K562 (cell line): Measurements from ENCODE around the gene TMPRSS11A. TPM values are rescaled to one million over a fixed set of nuclear protein-coding genes. Genes with fewer than 3 reads are reported as not detected.

Experiments
- ATAC-seq: fragments of 200-7000 bp; cut with Tn5 transposase; 3 replicates; pipeline ENCODE4 v1.9.1; 2020; ENCODE audit warnings: moderate library complexity
- BruUV-seq: library from RNA; stranded (reverse); fragments of 400-500 nt; replicated peaks from 2 replicates; lab custom pipeline; 2021; lab: Mats Ljungman, UMichigan
- CTCF ChIA-PET: fragments of 300-600 bp; formaldehyde crosslinking; extraction: SDS; loops from one replicate; lab custom pipeline; 2021; ENCODE audit warnings: low intra/inter-chr PET ratio; lab: Yijun Ruan, JAX
- POLR2A ChIA-PET: fragments of 300-600, 350-650 bp; sonication (Branson Sonifier 250); formaldehyde crosslinking; extraction: SDS; loops from one replicate; lab custom pipeline; 2021; ENCODE audit warnings: antibody characterized with exemption, inconsistent platforms; lab: Yijun Ruan, JAX
- DNase-seq, 4 experiments: peaks; one replicate each; pipeline versions ENCODE4 v3.0.0 to v3.0.0-alpha.2; 2011 to 2018; ENCODE audit warnings: low spot score in 3 of 4, mixed read lengths in 3 of 4; ENCODE audit errors: extremely low read depth in 1 of 4
- FAIRE-seq: peaks from 2 replicates; lab custom pipeline; 2011; peaks lifted over from hg19 to GRCh38; lab: Jason Lieb, UNC
- H2AFZ ChIP-seq: 2 replicates; pipeline ENCODE4 v1.6.0; 2011; ENCODE audit warnings: low read depth, low read length, control low read depth, inconsistent platforms
- H3K27ac ChIP-seq: fragments of 200-600 bp; 3 replicates; pipeline ENCODE4 v1.8.0; 2011; ENCODE audit warnings: low read depth, mild to moderate bottlenecking, control low read depth, inconsistent platforms, low read length, moderate library complexity, mixed read lengths; ENCODE audit errors: extremely low read depth
- H3K27me3 ChIP-seq, 2 experiments: fragments of 300-600 bp in 1 of 2; 2 replicates in 1 of 2; 3 replicates in 1 of 2; pipeline versions ENCODE4 v1.6.0 to v1.8.0; 2011; ENCODE audit warnings: inconsistent platforms in 2 of 2, low read length in 2 of 2, mild to moderate bottlenecking in 1 of 2, mixed read lengths in 1 of 2, moderate library complexity in 1 of 2; ENCODE audit not compliant: control insufficient read depth in 2 of 2, insufficient read depth in 2 of 2
- H3K36me3 ChIP-seq: fragments of 300-600 bp; 3 replicates; pipeline ENCODE4 v1.8.0; 2011; ENCODE audit warnings: mild to moderate bottlenecking, low read length, inconsistent platforms; ENCODE audit not compliant: control insufficient read depth, insufficient read depth
- H3K4me1 ChIP-seq, 2 experiments: fragments of 200-600 bp in 1 of 2; replicated peaks in 1 of 2; 2 replicates in 1 of 2; 3 replicates in 1 of 2; pipeline versions ENCODE4 v1.5.1 to v1.8.0; 2011; ENCODE audit warnings: inconsistent platforms in 2 of 2, low read length in 2 of 2, mild to moderate bottlenecking in 1 of 2, mixed read lengths in 1 of 2, moderate library complexity in 1 of 2; ENCODE audit not compliant: control insufficient read depth in 2 of 2, insufficient read depth in 2 of 2
- H3K4me2 ChIP-seq: 2 replicates; pipeline ENCODE4 v1.6.1; 2011; ENCODE audit warnings: low read length, control low read depth, inconsistent platforms, mixed read lengths; ENCODE audit not compliant: insufficient read depth
- H3K4me3 ChIP-seq: fragments of 200-600 bp; sonication (generic), shearing (Covaris generic); 2 replicates; pipeline ENCODE4 v1.5.1; 2016; ENCODE audit warnings: control low read depth, inconsistent platforms
- H3K79me2 ChIP-seq: fragments of 200-600 bp; 3 replicates; pipeline ENCODE4 v1.8.0; 2011; ENCODE audit warnings: low read length, inconsistent platforms; ENCODE audit not compliant: control insufficient read depth, insufficient read depth
- H3K9ac ChIP-seq, 2 experiments: 2 replicates each; pipeline versions ENCODE4 v1.6.0 to v1.6.1; 2011; ENCODE audit warnings: low read depth in 2 of 2, low read length in 2 of 2, control low read depth in 1 of 2, inconsistent platforms in 1 of 2, mild to moderate bottlenecking in 1 of 2, mixed read lengths in 1 of 2; ENCODE audit not compliant: insufficient read depth in 1 of 2
- H3K9me1 ChIP-seq: one replicate; pipeline ENCODE4 v1.6.0; 2011; ENCODE audit warnings: inconsistent platforms, mild to moderate bottlenecking, low read length, moderate library complexity; ENCODE audit not compliant: control insufficient read depth, insufficient read depth
- H3K9me3 ChIP-seq: replicated peaks from 2 replicates; pipeline ENCODE4 v1.5.1; 2011; ENCODE audit warnings: low read depth, low read length, inconsistent platforms; ENCODE audit not compliant: control insufficient read depth, insufficient read depth
- H4K20me1 ChIP-seq: replicated peaks from 2 replicates; pipeline ENCODE4 v1.6.1; 2011; ENCODE audit warnings: low read length, inconsistent platforms, mixed read lengths; ENCODE audit not compliant: control insufficient read depth, insufficient read depth
- HOXB6 ChIP-seq: fragments of 250-450 bp; sonication (Bioruptor Pico); IDR thresholded peaks from 2 replicates; pipeline ENCODE4 v1.5.1; 2022; ENCODE audit warnings: mild to moderate bottlenecking, borderline replicate concordance
- KDM2B ChIP-seq: fragments of 250-450 bp; sonication (Bioruptor Pico); IDR thresholded peaks from 2 replicates; pipeline ENCODE4 v1.8.0; 2021; ENCODE audit warnings: mild to moderate bottlenecking, moderate library complexity
- RBM22 ChIP-seq: fragments of 200-400 bp; formaldehyde crosslinking; IDR thresholded peaks from 2 replicates; pipeline ENCODE4 v1.6.1; 2018; ENCODE audit warnings: low read length, low read depth; ENCODE audit not compliant: poor library complexity, severe bottlenecking
- U2AF2 ChIP-seq: fragments of 200-400 bp; formaldehyde crosslinking; optimal IDR thresholded peaks from 2 replicates; pipeline ENCODE3; 2017; ENCODE audit warnings: low read depth, mild to moderate bottlenecking, low read length
- XRCC5 ChIP-seq: fragments of 200-400 bp; formaldehyde crosslinking; IDR thresholded peaks from 2 replicates; pipeline ENCODE4 v1.6.1; 2017; ENCODE audit warnings: low read depth, mild to moderate bottlenecking, low read length
- WGBS: fragments of 100-300 bp; shearing (Covaris generic); methylation state at CpG from one replicate; pipeline ENCODE4 v1.1.6; 2016; ENCODE audit warnings: low coverage, mixed read lengths; ENCODE audit not compliant: insufficient coverage; ENCODE audit errors: missing lambda C conversion rate; 5-methylcytosine and 5-hydroxymethylcytosine counted together
- in situ Hi-C: fragments of 300-500 bp; cut with MboI; formaldehyde crosslinking; loops from 4 replicates; pipeline ENCODE4 v1.15.0; 2018; ENCODE audit warnings: inconsistent platforms, mixed read lengths
- intact Hi-C: fragments of 100-400 bp; cut with micrococcal nuclease; formaldehyde crosslinking; loops from 2 replicates; pipeline ENCODE4 v1.14.2; 2022
- polyA plus RNA-seq, 8 experiments: library from polyadenylated mRNA; depleted of rRNA in 4 of 8; stranded (reverse) in 5 of 8; unstranded in 3 of 8; fragments of >200 nt; fragmentation: Nextera tagmentation in 2 of 8; fragmentation: Illumina TruSeq in 1 of 8; extraction: Ambion mirVana in 2 of 8; extraction: Trizol in 1 of 8; gene quantifications; 2 replicates each; pipeline versions ENCODE4 v1.2.1 to v1.2.3, GENCODE V29; 2011 to 2014; ENCODE audit warnings: inconsistent platforms in 1 of 8, missing spikeins in 1 of 8
- total RNA-seq, 7 experiments: library from RNA; depleted of rRNA in 6 of 7; stranded (reverse); fragments of >200 nt in 6 of 7; fragmentation: Illumina TruSeq in 2 of 7; extraction: Trizol in 2 of 7; gene quantifications; 2 replicates each; pipeline versions ENCODE4 v1.2.1 to v1.2.3, GENCODE V29; 2011 to 2021; ENCODE audit warnings: low replicate concordance in 1 of 7

TMPRSS11A gene
- total and polyA plus RNA-seq, 9 of the 15 experiments (the other 6 are each of a cell fraction or from before 2014, with no cell fraction given): not detected

- no peak for TF ChIP-seq XRCC5
- TF ChIP-seq HOXB6 (CRISPR knock-in tag): no peak
- no peak for TF ChIP-seq U2AF2
- TF ChIP-seq RBM22: no peak
- TF ChIP-seq, all 486 proteins: peak for 0
- DNase-seq: no peak
- no peaks in the 10 kb centered on the region for H3K36me3 ChIP-seq
- ChIA-PET POLR2A (no interaction called here), CTCF (no interaction called here)
- no peaks in the 10 kb centered on the region for H3K79me2 ChIP-seq
- no peak overlapping the region for H3K4me3 ChIP-seq
- no peak overlapping the region for H3K4me2 ChIP-seq
- H3K9me3 ChIP-seq: no peaks in the 10 kb centered on the region
- no TSS peak for BruUV-seq
- H3K27me3 ChIP-seq: no peaks in the 10 kb centered on the region
- H3K4me1 ChIP-seq: no peaks in the 10 kb centered on the region
- no peak overlapping the region for H3K9ac ChIP-seq
- intact Hi-C loops: no loop called here
- 0% methylated on average over 3 of the region's 3 CpGs for WGBS
- no peak for ATAC-seq
- H3K9me1 ChIP-seq: no peaks in the 10 kb centered on the region
- FAIRE-seq: no peak
- no peaks in the 10 kb centered on the region for H4K20me1 ChIP-seq
- no peak overlapping the region for H3K27ac ChIP-seq
- in situ Hi-C loops: no loop called here
- H2AFZ ChIP-seq: no peak overlapping the region
Measured at GRCh38 chr4:67931256-67931655, 32.0 kb downstream of the TMPRSS11A start.

DNA sequence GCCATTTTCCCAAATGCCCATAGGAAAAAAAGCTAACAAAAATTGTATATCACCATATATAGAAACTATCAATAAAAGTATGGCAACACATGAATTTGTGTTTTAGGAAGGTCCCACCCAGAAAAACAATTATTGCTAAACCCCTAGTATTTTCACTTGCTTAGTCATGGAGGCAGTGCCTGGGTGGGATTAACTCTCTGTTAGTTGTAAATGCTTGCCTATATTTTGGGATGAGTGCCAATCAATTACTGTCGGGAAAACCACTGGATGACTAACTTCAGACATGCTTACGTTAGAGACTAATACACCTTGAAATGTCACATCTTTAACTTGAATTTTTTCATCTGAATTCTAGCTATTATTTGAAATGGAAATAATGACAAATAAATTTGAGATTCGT lies 33.9 kb downstream of the TMPRSS11A start:
- ChIA-PET CTCF (no interaction called here), POLR2A (no interaction called here)
- no peaks in the 10 kb centered on the region for H3K4me1 ChIP-seq
- no peak overlapping the region for H3K4me3 ChIP-seq
- no peak overlapping the region for H2AFZ ChIP-seq
- WGBS: 0% methylated on average over 3 of the region's 3 CpGs
- H3K36me3 ChIP-seq: no peaks in the 10 kb centered on the region
- no peak overlapping the region for H3K27ac ChIP-seq
- H3K4me2 ChIP-seq: no peak overlapping the region
- no peak overlapping the region for H3K9ac ChIP-seq
- no peak for FAIRE-seq
- H3K9me3 ChIP-seq: no peaks in the 10 kb centered on the region
- no peak for ATAC-seq
- no peaks in the 10 kb centered on the region for H3K79me2 ChIP-seq
- intact Hi-C loops (no loop called here), in situ Hi-C loops (no loop called here)
- no peak for DNase-seq
- H3K9me1 ChIP-seq: no peaks in the 10 kb centered on the region
- no peak for TF ChIP-seq KDM2B
- no peaks in the 10 kb centered on the region for H4K20me1 ChIP-seq
- no TSS peak for BruUV-seq
- H3K27me3 ChIP-seq: no peaks in the 10 kb centered on the region
